SH-SY5Y (cell line): ENCODE results near the gene ZSCAN25.

ENCODE experiments used
- GATA2 ChIP-seq: IDR thresholded peaks from 2 replicates; pipeline ENCODE4 v1.6.1; 2011; ENCODE audit warnings: mild to moderate bottlenecking, low read depth, low read length
- GATA3 ChIP-seq: IDR thresholded peaks from 2 replicates; pipeline ENCODE4 v1.6.1; 2011; ENCODE audit warnings: low read depth, mild to moderate bottlenecking, low read length, moderate library complexity

ZSCAN25 gene

DNA sequence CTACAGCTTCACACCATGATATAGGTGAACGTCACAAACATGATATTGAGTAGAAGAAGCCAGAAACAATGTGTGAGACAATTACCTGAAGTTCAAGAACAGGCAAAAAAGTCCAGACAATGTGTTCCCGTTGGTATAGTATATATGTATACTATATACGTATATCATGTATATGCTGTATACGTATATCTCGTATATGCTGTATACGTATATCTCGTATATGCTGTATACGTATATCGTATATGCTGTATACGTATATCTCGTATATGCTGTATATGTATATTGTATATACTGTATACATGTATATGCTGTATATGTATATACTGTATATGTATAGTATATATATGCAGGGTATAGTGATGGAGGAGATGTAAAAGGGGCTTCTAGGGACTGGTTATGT is 10.8 kb downstream of the ZSCAN25 start:
- TF ChIP-seq GATA2 = no peak
- no peak for TF ChIP-seq GATA3

GRCh38 chr7:99628471-99629465 is 12.0 kb downstream of the ZSCAN25 start:
- TF ChIP-seq GATA3 (no peak), GATA2 (no peak; the same call in 1 of the 2 replicates)

GRCh38 chr7:99629643-99630042 is 12.9 kb downstream of the ZSCAN25 start:
- TF ChIP-seq GATA2 = no peak
- no peak for TF ChIP-seq GATA3

DNA sequence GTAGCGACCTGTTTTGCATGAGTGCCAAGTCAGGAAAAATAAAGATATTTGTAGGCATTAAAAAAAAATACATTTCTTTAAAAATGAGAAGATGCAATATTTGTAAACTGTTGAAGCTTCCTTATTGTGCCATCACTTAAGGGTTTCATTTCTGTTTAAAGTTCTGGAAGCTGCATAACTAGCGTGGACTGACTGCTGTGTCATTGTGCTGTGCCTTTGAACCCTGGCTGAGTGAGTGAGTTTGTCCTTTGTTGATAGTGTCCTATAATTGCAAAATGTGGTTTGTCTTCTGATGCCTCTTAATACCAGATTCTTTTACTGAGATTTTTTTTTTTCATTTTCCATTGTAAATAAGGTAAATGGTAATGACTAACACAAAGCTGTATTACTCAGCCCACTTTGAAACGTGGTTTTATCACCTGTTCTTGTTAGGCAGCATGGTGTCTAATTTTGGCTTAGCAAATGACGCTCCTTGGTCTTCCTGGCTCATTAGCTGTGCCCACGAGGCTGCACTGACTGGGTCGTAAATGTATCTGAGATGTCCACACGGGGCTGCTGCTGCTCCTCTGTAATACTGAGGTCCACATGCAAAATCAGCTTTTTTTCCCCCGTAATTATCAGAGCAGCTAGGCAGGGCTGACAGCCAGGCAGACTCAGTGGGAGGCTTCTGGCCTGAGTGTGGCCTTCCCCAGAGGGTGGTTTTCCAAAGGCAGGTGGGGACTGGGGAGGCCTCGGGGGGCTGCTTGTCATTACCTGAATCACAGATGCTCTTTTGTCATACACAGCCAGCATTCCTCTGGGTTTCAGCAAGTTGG is 14.8 kb downstream of the ZSCAN25 start:
- TF ChIP-seq GATA3 (no peak), GATA2 (no peak)

GRCh38 chr7:99638731-99639130 is 22.0 kb downstream of the ZSCAN25 start:
- no peak for TF ChIP-seq GATA2
- no peak for TF ChIP-seq GATA3

- TF ChIP-seq GATA2 (no peak), GATA3 (no peak)
These were observed 22.5 kb downstream of the ZSCAN25 start for GRCh38 chr7:99639267-99639666.

- TF ChIP-seq GATA3 = no peak
- no peak for TF ChIP-seq GATA2
These were observed 25.3 kb downstream of the ZSCAN25 start for GRCh38 chr7:99642027-99642426.

DNA sequence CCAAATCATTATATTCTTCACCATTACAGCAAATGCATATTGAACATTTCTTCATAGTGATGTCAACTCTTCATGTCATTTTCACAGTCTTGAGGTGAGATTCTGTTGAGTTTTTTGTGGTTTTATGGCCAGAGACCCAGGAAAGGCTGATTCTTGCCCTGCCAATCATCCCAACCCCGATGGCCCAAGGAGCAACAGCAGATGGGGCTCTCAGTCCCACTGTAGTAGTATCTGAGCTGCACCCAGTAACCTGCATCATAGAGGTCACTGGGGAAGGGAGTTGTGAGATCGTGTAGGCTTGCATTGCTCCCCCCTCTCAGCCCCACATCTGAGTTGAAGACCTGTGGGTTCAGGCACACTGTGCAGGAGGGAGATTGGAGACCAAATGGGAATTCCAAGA is 26.7 kb downstream of the ZSCAN25 start:
- TF ChIP-seq GATA3 (no peak), GATA2 (no peak)

- TF ChIP-seq GATA2 (no peak), GATA3 (no peak)
These were observed 27.7 kb downstream of the ZSCAN25 start for GRCh38 chr7:99644431-99644830.

DNA sequence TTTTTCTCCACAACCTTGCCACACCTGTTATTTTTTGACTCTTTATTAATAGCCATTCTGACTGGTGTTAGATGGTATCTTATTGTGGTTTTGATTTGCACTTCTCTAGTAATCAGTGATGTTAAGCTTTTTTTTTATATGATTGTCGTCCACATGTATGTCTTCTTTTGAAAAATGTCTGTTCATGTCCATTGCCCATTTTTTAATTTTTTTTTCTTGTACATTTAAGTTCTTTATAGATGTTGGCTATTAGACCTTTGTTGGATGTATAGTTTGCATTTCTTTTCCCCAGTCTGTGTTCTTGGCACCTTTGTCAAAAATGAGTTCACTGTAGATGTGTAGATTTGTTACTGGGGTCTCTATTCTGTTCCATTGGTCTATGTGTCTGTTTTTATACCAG is 28.8 kb downstream of the ZSCAN25 start:
- TF ChIP-seq GATA2 (no peak), GATA3 (no peak)

- TF ChIP-seq GATA2 = no peak
- TF ChIP-seq GATA3 = no peak
These were observed 32.1 kb downstream of the ZSCAN25 start for GRCh38 chr7:99648843-99649242.

GRCh38 chr7:99651290-99651689 is 34.5 kb downstream of the ZSCAN25 start:
- TF ChIP-seq GATA2 = no peak
- no peak for TF ChIP-seq GATA3

- TF ChIP-seq GATA3 (no peak), GATA2 (no peak)
These were observed 35.9 kb downstream of the ZSCAN25 start for GRCh38 chr7:99652671-99653070.

GRCh38 chr7:99653754-99654153 is 37.0 kb downstream of the ZSCAN25 start:
- TF ChIP-seq GATA3 (no peak), GATA2 (no peak)
